ENCODE measurements around the gene TGOLN2. TPM values are rescaled to one million over a fixed set of nuclear protein-coding genes. Genes with fewer than 3 reads are reported as not detected.

The TGOLN2 gene
- total RNA-seq, 2 donors from 2014 or later: 89.3 to 99.5 TPM

DNA sequence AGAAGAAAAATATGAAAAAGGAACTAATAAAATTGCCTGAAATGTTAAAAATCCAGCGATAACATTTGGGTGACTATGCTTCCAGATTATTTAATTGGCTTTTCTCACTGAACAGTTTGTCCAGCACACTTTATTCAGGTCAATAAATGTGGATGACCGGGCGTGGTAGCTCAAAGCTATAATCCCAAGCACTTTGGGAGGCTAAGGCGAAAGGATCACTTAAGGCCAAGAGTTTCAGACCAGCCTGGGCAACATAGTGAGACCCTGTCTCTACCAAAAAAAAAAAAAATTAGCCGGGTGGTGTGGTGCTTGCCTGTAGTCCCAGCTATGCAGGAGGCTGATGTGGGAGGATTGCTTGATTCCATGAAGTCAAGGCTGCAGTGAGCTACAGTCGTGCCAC lies 55.4 kb downstream of the TGOLN2 start:
- Histone ChIP-seq H3K27me3 (no peaks in the 10 kb centered on the region), H3K36me3 (no peaks in the 10 kb centered on the region), H3K27ac (no peak overlapping the region), H3K9me3 (no peaks in the 10 kb centered on the region), H3K4me1 (peaks cover 0 to 51% of the 10 kb centered on the region in 2 donors), H3K4me3 (no peak overlapping the region)
- TF ChIP-seq, protein P1, sequence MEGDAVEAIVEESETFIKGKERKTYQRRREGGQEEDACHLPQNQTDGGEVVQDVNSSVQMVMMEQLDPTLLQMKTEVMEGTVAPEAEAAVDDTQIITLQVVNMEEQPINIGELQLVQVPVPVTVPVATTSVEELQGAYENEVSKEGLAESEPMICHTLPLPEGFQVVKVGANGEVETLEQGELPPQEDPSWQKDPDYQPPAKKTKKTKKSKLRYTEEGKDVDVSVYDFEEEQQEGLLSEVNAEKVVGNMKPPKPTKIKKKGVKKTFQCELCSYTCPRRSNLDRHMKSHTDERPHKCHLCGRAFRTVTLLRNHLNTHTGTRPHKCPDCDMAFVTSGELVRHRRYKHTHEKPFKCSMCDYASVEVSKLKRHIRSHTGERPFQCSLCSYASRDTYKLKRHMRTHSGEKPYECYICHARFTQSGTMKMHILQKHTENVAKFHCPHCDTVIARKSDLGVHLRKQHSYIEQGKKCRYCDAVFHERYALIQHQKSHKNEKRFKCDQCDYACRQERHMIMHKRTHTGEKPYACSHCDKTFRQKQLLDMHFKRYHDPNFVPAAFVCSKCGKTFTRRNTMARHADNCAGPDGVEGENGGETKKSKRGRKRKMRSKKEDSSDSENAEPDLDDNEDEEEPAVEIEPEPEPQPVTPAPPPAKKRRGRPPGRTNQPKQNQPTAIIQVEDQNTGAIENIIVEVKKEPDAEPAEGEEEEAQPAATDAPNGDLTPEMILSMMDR (IDR thresholded peaks at IDR 0.05): no peak
- DNase-seq (ENCODE audit: low spot score): no peak

DNA sequence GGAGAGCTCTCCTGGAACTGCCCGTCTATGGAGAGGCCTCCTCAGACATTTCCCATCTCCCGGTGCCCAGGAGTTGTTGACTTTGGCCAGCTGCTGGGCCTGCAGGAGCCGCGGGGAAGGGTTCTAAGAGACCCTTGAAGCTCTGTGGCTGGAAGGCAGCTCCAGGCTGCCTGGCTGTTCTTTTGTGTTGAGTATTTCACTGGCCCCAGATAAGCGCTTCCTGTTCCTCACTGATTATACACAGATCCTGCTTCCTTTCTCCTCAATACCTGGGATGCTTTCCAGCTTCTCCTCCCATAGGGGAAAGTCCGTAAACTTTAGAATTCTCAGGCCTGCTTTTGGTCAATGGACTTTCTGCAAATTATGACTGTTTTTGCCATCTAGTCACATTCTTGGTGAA lies 57.8 kb downstream of the TGOLN2 start:
- Histone ChIP-seq H3K27me3 (no peaks in the 10 kb centered on the region), H3K36me3 (no peaks in the 10 kb centered on the region), H3K9me3 (no peaks in the 10 kb centered on the region), H3K4me3 (no peak overlapping the region), H3K27ac (peak overlapping the region; percentile 38 to 65), H3K4me1 (peaks cover 0 to 57% of the 10 kb centered on the region in 2 donors)
- TF ChIP-seq, protein P1 (IDR thresholded peaks at IDR 0.05): no peak
- no peak for DNase-seq (ENCODE audit: low spot score)

Other genes with a start within 250 kb of the TGOLN2 start
- gene TCF7L1, start 194.6 kb downstream of the TGOLN2 start, total RNA-seq: 1 to 10 TPM; 3.1 to 4.0 TPM
- gene RETSAT, start 26.5 kb upstream of the TGOLN2 start, total RNA-seq: 10 to 100 TPM; 34.2 to 40.8 TPM
- 10 to 100 TPM in 1 of 2 donors, 1 to 10 TPM in 1; 8.4 to 11.1 TPM for gene ELMOD3, start 26.8 kb upstream of the TGOLN2 start, total RNA-seq
- gene CAPG, start 82.4 kb upstream of the TGOLN2 start, total RNA-seq: 10 to 100 TPM in 1 of 2 donors, 1 to 10 TPM in 1; 8.7 to 43.4 TPM
- not detected for gene SH2D6, start 90.7 kb upstream of the TGOLN2 start, total RNA-seq
- gene MAT2A, start 211.2 kb upstream of the TGOLN2 start, total RNA-seq: 100 to 1,000 TPM in 1 of 2 donors, 10 to 100 TPM in 1; 95.6 to 101 TPM
- 10 to 100 TPM; 18.0 to 23.3 TPM for gene GGCX, start 233.5 kb upstream of the TGOLN2 start, total RNA-seq
- 10 to 100 TPM; 11.9 to 26.1 TPM for gene VAMP8, start 249.6 kb upstream of the TGOLN2 start, total RNA-seq

Data from right atrium auricular region (tissue), 2 donors.